Karpas-422 (cell line): Measurements from ENCODE around the gene GBA3. TPM values are rescaled to one million over a fixed set of nuclear protein-coding genes. Genes with fewer than 3 reads are reported as not detected.

ENCODE experiments used
- DNase-seq: peaks from one replicate; pipeline ENCODE4 v3.0.0-alpha.2; 2015
- H2AFZ ChIP-seq: fragments of 200-600 bp; sonication (generic); 2 replicates; pipeline ENCODE4 v1.6.1; 2014; ENCODE audit warnings: antibody characterized with exemption, low read length, mixed read lengths
- H3K27ac ChIP-seq: fragments of 200-600 bp; sonication (generic); 2 replicates; pipeline ENCODE4 v1.5.1; 2014; ENCODE audit warnings: mild to moderate bottlenecking, low read length, moderate library complexity
- H3K27me3 ChIP-seq: fragments of 200-600 bp; sonication (generic); 2 replicates; pipeline ENCODE4 v1.6.1; 2014; ENCODE audit warnings: low read length, mixed read lengths
- H3K36me3 ChIP-seq: fragments of 200-600 bp; sonication (generic); 2 replicates; pipeline ENCODE4 v1.6.1; 2014; ENCODE audit warnings: low read length, mixed read lengths; ENCODE audit not compliant: insufficient read depth
- H3K4me1 ChIP-seq: fragments of 200-600 bp; sonication (generic); 2 replicates; pipeline ENCODE4 v1.6.1; 2014; ENCODE audit warnings: mild to moderate bottlenecking, low read length, mixed read lengths
- H3K4me2 ChIP-seq: fragments of 200-600 bp; sonication (generic); 2 replicates; pipeline ENCODE4 v1.6.1; 2014; ENCODE audit warnings: low read length, low read depth, mild to moderate bottlenecking; ENCODE audit not compliant: poor library complexity, severe bottlenecking
- H3K4me3 ChIP-seq: fragments of 200-600 bp; sonication (generic); 2 replicates; pipeline ENCODE4 v1.5.1; 2014; ENCODE audit warnings: mild to moderate bottlenecking, antibody characterized with exemption, low read length, mixed read lengths
- H3K79me2 ChIP-seq: fragments of 200-600 bp; sonication (generic); 2 replicates; pipeline ENCODE4 v1.6.1; 2014; ENCODE audit warnings: mild to moderate bottlenecking, low read length, mixed read lengths
- H3K9ac ChIP-seq: fragments of 200-600 bp; sonication (generic); 2 replicates; pipeline ENCODE4 v1.6.0; 2014; ENCODE audit warnings: low read length
- H3K9me2 ChIP-seq: fragments of 200-600 bp; sonication (generic), shearing (Covaris generic); replicated peaks from 2 replicates; pipeline ENCODE4 v1.6.0; 2014; ENCODE audit warnings: mild to moderate bottlenecking, low read length, moderate library complexity; ENCODE audit not compliant: insufficient read depth
- H3K9me3 ChIP-seq: fragments of 300-700, 200-600 bp; sonication (generic); 2 replicates; pipeline ENCODE4 v1.6.1; 2014; ENCODE audit warnings: low read length, mixed read lengths
- H4K20me1 ChIP-seq: fragments of 200-600 bp; sonication (generic); 2 replicates; pipeline ENCODE4 v1.6.1; 2014; ENCODE audit warnings: mild to moderate bottlenecking, antibody characterized with exemption, low read length, low read depth; ENCODE audit not compliant: insufficient read depth
- total RNA-seq: library from RNA; depleted of rRNA; stranded (reverse); fragments of >200 nt; shearing (Covaris generic); gene quantifications from 2 replicates; pipeline ENCODE4 v1.2.3, GENCODE V29; 2014; ENCODE audit warnings: low replicate concordance

The GBA3 gene
- total RNA-seq, 1 experiment from 2014 or later = not detected

- H2AFZ ChIP-seq = no peak overlapping the region
- H3K4me2 ChIP-seq = no peak overlapping the region
- H3K9me2 ChIP-seq = no peaks in the 10 kb centered on the region
- no peak overlapping the region for H3K27ac ChIP-seq
- H3K4me1 ChIP-seq = no peaks in the 10 kb centered on the region
- H3K27me3 ChIP-seq = no peaks in the 10 kb centered on the region
- H3K9me3 ChIP-seq = no peaks in the 10 kb centered on the region
- no peak overlapping the region for H3K4me3 ChIP-seq
- DNase-seq = no peak
- H3K36me3 ChIP-seq = no peaks in the 10 kb centered on the region
- H3K9ac ChIP-seq = no peak overlapping the region
- H3K79me2 ChIP-seq = no peaks in the 10 kb centered on the region
- H4K20me1 ChIP-seq = no peaks in the 10 kb centered on the region
Measured at GRCh38 chr4:22668301-22668700, 24.4 kb upstream of the GBA3 start.

DNA sequence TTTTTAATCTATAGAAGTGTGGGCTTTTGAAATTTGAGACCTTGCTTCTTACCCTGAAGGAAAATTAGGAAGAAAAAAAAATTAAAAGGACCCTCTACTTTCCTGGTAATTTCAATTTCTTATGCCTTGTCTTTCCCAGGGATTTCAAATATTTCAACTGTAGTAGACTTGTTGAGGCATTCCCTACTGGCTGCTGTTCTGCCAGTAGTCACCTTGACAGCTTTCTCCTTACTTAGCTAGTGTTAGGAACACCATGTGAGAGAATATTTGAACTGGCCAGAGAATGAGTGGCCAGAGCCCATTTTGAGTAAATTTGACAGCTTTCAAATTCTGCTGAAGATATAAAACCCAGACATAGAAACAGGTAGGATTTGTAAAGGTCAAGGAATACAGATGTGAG is 24.0 kb upstream of the GBA3 start:
- Histone ChIP-seq H3K79me2 (no peaks in the 10 kb centered on the region), H3K9me3 (no peaks in the 10 kb centered on the region), H3K36me3 (no peaks in the 10 kb centered on the region), H3K9me2 (no peaks in the 10 kb centered on the region), H3K4me1 (no peaks in the 10 kb centered on the region), H3K27me3 (no peaks in the 10 kb centered on the region), H3K9ac (no peak overlapping the region), H2AFZ (no peak overlapping the region), H4K20me1 (no peaks in the 10 kb centered on the region), H3K4me2 (no peak overlapping the region), H3K4me3 (no peak overlapping the region), H3K27ac (no peak overlapping the region)
- DNase-seq = no peak

- H3K9me3 ChIP-seq = no peaks in the 10 kb centered on the region
- H3K4me2 ChIP-seq = no peak overlapping the region
- no peaks in the 10 kb centered on the region for H3K36me3 ChIP-seq
Measured at GRCh38 chr4:22670956-22671355, 21.8 kb upstream of the GBA3 start.

DNA sequence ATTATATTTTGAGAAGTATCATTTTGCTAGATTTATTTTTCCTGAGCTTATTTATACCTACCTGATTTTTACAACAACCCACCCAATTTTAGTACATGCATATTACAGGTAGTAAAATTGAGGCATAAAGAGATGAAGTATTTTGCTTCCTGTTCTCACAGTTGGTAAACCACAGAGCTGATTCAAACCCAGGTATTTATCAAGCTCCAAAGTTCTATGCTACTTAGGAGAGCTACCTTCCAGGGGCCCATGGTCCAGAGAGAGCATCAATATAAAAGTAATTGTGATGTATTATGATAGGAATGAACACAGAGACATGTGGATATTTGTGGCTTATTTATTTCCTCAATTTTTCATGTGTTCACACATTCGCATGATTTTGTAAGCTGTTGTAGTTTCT is 20.2 kb upstream of the GBA3 start:
- no peak overlapping the region for H3K4me2 ChIP-seq
- H3K4me3 ChIP-seq = no peak overlapping the region
- no peak overlapping the region for H3K27ac ChIP-seq
- no peak overlapping the region for H3K9ac ChIP-seq
- H2AFZ ChIP-seq = no peak overlapping the region
- H3K79me2 ChIP-seq = no peaks in the 10 kb centered on the region
- DNase-seq = no peak
- no peaks in the 10 kb centered on the region for H4K20me1 ChIP-seq
- no peaks in the 10 kb centered on the region for H3K9me3 ChIP-seq
- no peaks in the 10 kb centered on the region for H3K27me3 ChIP-seq
- H3K9me2 ChIP-seq = no peaks in the 10 kb centered on the region
- H3K36me3 ChIP-seq = no peaks in the 10 kb centered on the region
- H3K4me1 ChIP-seq = no peaks in the 10 kb centered on the region

More at GRCh38 chr4:22670956-22671355, 21.8 kb upstream of the GBA3 start:
- DNase-seq = no peak
- Histone ChIP-seq H3K9me2 (no peaks in the 10 kb centered on the region), H4K20me1 (no peaks in the 10 kb centered on the region), H3K4me3 (no peak overlapping the region), H3K4me1 (no peaks in the 10 kb centered on the region), H3K27me3 (no peaks in the 10 kb centered on the region), H3K9ac (no peak overlapping the region), H3K79me2 (no peaks in the 10 kb centered on the region), H3K27ac (no peak overlapping the region), H2AFZ (no peak overlapping the region)

DNA sequence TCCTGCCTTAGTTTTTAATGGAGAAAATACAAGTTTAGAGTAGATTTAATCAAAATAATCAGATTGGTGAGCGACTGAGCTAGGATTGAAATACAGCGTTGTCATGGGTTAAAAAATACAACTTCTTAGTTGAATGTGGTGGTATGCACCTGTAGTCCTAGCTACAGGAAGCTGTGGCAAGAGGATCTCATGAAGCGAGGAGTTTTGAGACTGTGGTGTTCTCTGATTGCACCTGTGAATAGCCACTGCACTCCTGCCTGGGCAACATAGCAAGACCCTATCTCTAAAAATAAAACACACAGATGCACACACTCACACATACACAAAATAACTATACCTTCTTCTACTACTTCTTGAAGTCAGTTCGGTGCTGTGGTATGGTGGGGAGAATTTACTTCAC is 19.8 kb upstream of the GBA3 start:
- Histone ChIP-seq H3K27ac (no peak overlapping the region), H4K20me1 (no peaks in the 10 kb centered on the region), H3K4me1 (no peaks in the 10 kb centered on the region), H3K4me3 (no peak overlapping the region), H3K9me2 (no peaks in the 10 kb centered on the region), H2AFZ (no peak overlapping the region), H3K9me3 (no peaks in the 10 kb centered on the region), H3K4me2 (no peak overlapping the region), H3K79me2 (no peaks in the 10 kb centered on the region), H3K27me3 (no peaks in the 10 kb centered on the region), H3K36me3 (no peaks in the 10 kb centered on the region), H3K9ac (no peak overlapping the region)
- DNase-seq = no peak

DNA sequence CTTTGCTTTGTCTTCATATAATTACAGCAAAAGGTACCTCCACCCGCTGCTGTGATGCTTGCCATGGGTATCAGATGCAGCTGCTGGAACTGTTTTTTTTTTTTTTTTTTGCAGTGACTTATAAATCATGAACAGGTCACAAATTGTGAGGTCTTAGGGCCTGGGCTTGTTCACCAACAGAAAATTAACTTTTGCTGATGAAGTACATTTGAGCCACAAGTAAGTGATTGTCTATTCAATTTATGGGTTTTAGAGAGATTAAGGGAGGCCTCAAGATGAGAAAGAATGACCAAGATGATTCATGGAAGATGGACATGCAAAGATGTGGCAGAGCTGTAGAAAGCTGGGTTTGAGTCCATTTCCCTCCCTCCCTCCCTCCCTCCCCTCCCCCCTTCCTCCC is 18.0 kb upstream of the GBA3 start:
- H3K4me1 ChIP-seq = no peaks in the 10 kb centered on the region
- H3K4me2 ChIP-seq = no peak overlapping the region
- no peaks in the 10 kb centered on the region for H3K9me3 ChIP-seq
- H2AFZ ChIP-seq = no peak overlapping the region
- H3K79me2 ChIP-seq = no peaks in the 10 kb centered on the region
- no peaks in the 10 kb centered on the region for H3K27me3 ChIP-seq
- H3K9ac ChIP-seq = no peak overlapping the region
- H3K27ac ChIP-seq = no peak overlapping the region
- H4K20me1 ChIP-seq = no peaks in the 10 kb centered on the region
- no peaks in the 10 kb centered on the region for H3K9me2 ChIP-seq
- no peak for DNase-seq
- no peak overlapping the region for H3K4me3 ChIP-seq
- H3K36me3 ChIP-seq = no peaks in the 10 kb centered on the region

GRCh38 chr4:22676063-22676462 is 16.7 kb upstream of the GBA3 start:
- Histone ChIP-seq H3K4me2 (no peak overlapping the region), H3K9me2 (no peaks in the 10 kb centered on the region), H3K79me2 (no peaks in the 10 kb centered on the region), H3K4me1 (no peaks in the 10 kb centered on the region), H3K9me3 (no peaks in the 10 kb centered on the region), H4K20me1 (no peaks in the 10 kb centered on the region), H3K27me3 (no peaks in the 10 kb centered on the region), H3K4me3 (no peak overlapping the region), H3K36me3 (no peaks in the 10 kb centered on the region), H3K9ac (no peak overlapping the region), H3K27ac (no peak overlapping the region), H2AFZ (no peak overlapping the region)
- no peak for DNase-seq

- no peak overlapping the region for H3K4me3 ChIP-seq
- H3K36me3 ChIP-seq = no peaks in the 10 kb centered on the region
- no peaks in the 10 kb centered on the region for H3K79me2 ChIP-seq
- DNase-seq = no peak
- no peak overlapping the region for H3K4me2 ChIP-seq
- no peaks in the 10 kb centered on the region for H3K4me1 ChIP-seq
- H4K20me1 ChIP-seq = no peaks in the 10 kb centered on the region
- H3K27me3 ChIP-seq = no peaks in the 10 kb centered on the region
- H3K9ac ChIP-seq = no peak overlapping the region
- no peaks in the 10 kb centered on the region for H3K9me3 ChIP-seq
- H3K9me2 ChIP-seq = no peaks in the 10 kb centered on the region
- H2AFZ ChIP-seq = no peak overlapping the region
- H3K27ac ChIP-seq = no peak overlapping the region
Measured at GRCh38 chr4:22677780-22678179, 15.0 kb upstream of the GBA3 start.
